Lower leg skin (tissue), 4 donors: Measurements from ENCODE around the gene TMEM255A. TPM values are rescaled to one million over a fixed set of nuclear protein-coding genes. Genes with fewer than 3 reads are reported as not detected.

Experiments used
- DNase-seq, 2 donors: peaks; one replicate each; pipeline ENCODE4 v3.0.0-alpha.2; 2019; ENCODE audit warnings: low spot score in 2 of 2
- H3K4me3 ChIP-seq: fragments of 200-600 bp; sonication (generic); 2 replicates; pipeline ENCODE4 v1.5.1; 2017; ENCODE audit warnings: mild to moderate bottlenecking, low read depth; ENCODE audit not compliant: poor library complexity, severe bottlenecking
- POLR2A ChIP-seq, 2 donors: fragments of 450-650 bp; IDR thresholded peaks; one replicate each; pipeline ENCODE4 v1.6.1; 2016 to 2017; ENCODE audit warnings: antibody characterized with exemption in 2 of 2, mild to moderate bottlenecking in 1 of 2, moderate library complexity in 1 of 2
- WGBS, 2 donors: methylation state at CpG; one replicate each; pipeline ENCODE4 v1.1.5; 2018; 5-methylcytosine and 5-hydroxymethylcytosine counted together
- intact Hi-C: fragments of 100-400 bp; cut with DNase I; formaldehyde crosslinking; loops from one replicate; pipeline ENCODE4 v1.15.0; 2023; ENCODE audit warnings: low total_unique reads
- total RNA-seq, 4 donors: library from RNA; depleted of rRNA; stranded (reverse); fragments of >200 nt; gene quantifications; one replicate each; pipeline ENCODE4 v1.1.0, GENCODE V29; 2016
- TF ChIP-seq, protein P1 (sequence below), 3 donors: fragments of 450-650 bp; IDR thresholded peaks; one replicate each; pipeline ENCODE4 v1.5.1; 2016; ENCODE audit warnings: antibody characterized with exemption in 3 of 3, mild to moderate bottlenecking in 3 of 3, moderate library complexity in 2 of 3

The TMEM255A gene
- total RNA-seq, 4 donors from 2014 or later = 1.7 to 4.3 (median 3.0) TPM

DNA sequence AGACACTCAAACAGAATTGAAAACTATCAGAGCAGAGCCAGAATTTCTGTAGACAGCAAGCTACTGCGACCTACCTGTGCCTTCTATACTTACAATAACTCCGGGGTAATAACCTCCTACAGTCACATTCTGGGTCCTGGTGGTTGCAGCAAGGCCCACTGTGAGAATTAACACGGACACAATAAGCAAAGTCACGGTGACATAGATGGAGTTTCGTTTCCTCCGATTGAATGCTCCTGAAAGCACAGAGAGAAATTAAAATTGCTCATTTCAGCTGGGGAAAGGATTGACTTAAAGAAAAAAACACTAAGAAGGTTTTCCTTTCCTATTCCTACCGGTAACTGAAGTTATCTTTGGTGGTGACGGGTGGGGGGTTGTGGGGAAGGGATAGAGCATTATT, 7.0 kb downstream of the TMEM255A start:
- 62 to 81% methylated on average over 8 of the region's 8 CpGs for WGBS, 2 donors
- DNase-seq = no peak
- intact Hi-C loops = no loop called here
- H3K4me3 ChIP-seq = no peak overlapping the region
- TF ChIP-seq, protein P1, sequence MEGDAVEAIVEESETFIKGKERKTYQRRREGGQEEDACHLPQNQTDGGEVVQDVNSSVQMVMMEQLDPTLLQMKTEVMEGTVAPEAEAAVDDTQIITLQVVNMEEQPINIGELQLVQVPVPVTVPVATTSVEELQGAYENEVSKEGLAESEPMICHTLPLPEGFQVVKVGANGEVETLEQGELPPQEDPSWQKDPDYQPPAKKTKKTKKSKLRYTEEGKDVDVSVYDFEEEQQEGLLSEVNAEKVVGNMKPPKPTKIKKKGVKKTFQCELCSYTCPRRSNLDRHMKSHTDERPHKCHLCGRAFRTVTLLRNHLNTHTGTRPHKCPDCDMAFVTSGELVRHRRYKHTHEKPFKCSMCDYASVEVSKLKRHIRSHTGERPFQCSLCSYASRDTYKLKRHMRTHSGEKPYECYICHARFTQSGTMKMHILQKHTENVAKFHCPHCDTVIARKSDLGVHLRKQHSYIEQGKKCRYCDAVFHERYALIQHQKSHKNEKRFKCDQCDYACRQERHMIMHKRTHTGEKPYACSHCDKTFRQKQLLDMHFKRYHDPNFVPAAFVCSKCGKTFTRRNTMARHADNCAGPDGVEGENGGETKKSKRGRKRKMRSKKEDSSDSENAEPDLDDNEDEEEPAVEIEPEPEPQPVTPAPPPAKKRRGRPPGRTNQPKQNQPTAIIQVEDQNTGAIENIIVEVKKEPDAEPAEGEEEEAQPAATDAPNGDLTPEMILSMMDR (IDR thresholded peaks at IDR 0.05) = no peak
- TF ChIP-seq POLR2A (IDR thresholded peaks at IDR 0.05) = no peak

DNA sequence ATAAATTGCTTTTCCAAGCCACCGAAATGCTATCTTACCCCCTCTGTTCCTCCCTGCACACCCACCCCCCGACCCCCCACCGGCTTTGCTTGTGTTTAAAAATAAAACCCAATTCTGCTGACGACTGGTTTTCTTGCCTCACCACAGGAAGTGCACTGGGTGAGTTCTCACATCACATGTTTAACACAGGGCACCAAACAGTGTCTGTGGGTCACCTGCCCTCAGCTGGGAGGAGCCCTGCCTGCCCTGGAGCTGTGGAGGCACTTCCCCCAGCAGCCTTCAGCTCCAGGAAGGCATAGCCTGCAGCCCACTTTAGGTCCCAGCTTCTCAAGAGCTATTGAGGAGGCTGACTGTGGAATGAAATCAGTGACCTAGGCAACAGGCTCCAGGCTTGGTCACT, 8.8 kb downstream of the TMEM255A start:
- TF ChIP-seq, protein P1 (IDR thresholded peaks at IDR 0.05) = no peak
- TF ChIP-seq POLR2A (IDR thresholded peaks at IDR 0.05) = no peak
- H3K4me3 ChIP-seq = no peak overlapping the region
- WGBS, 2 donors = 10 to 23% methylated on average over 4 of the region's 4 CpGs
- intact Hi-C loops = no loop called here
- DNase-seq = no peak

DNA sequence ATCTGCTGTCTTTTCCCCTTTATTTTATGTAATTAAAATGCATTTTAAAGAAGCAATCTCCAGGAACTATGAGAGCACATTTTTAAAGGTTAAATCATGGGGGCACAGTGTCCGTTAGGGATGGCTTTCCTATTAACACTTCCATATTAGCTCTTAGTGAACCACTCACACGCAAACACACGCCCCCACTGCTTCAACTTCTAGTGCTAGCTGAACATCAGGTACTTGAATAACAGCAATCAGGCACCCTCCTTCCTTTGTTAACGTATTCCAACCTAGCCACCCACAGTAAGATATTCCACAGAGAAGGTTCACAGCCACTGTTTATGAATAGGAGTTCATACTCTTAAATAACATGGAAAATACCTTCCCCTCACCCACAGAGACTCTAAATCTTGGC, 9.3 kb downstream of the TMEM255A start:
- WGBS, 2 donors = 43 to 49% methylated on average over 4 of the region's 4 CpGs
- TF ChIP-seq, protein P1 (IDR thresholded peaks at IDR 0.05) = no peak
- no peak for TF ChIP-seq POLR2A (IDR thresholded peaks at IDR 0.05)
- no peak overlapping the region for H3K4me3 ChIP-seq
- intact Hi-C loops = no loop called here
- DNase-seq = no peak

DNA sequence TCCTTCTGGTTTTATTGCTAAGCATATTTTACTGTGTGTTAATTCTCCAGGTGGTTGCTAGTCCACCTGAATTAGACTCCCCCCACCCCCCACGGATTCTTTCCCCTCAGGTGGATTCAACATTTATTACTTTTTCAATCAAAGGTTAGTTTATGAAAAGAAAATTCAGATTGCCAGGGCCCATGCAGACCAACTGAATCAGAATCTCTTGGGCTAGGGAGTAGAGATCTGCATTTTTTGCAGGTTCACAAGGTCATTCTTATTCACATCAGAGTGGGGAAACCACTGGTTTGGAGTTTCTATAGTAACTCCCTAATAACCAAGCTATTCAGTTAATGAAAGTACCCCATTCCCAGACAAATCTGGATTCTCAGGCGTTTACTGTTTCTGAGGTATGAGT, 9.8 kb downstream of the TMEM255A start:
- WGBS, 2 donors = 43 to 53% methylated on average over 2 of the region's 2 CpGs

DNA sequence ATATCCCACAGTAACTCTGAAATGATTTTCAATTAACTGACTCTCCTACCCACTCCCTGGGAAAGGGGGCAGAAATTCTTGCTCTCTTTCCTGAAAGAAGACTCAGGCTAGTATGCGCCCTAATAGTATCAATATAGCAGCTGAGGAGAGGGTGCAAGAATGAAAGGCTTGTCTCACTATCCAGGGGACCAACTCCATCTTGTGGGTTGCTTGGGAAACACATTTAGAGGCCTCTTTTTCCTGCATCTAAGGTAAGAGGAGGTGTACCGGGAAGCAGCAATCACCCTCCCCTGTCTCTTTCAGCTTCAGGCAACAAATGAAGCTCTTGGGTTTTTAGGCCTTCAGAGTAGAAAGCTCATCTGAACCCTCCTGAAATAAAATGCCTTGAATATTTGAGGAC, 11.3 kb downstream of the TMEM255A start:
- no peak overlapping the region for H3K4me3 ChIP-seq
- intact Hi-C loops = no loop called here
- DNase-seq = no peak
- TF ChIP-seq, protein P1 (IDR thresholded peaks at IDR 0.05) = no peak
- TF ChIP-seq POLR2A (IDR thresholded peaks at IDR 0.05) = no peak
- 38 to 54% methylated on average over 2 of the region's 2 CpGs for WGBS, 2 donors

More for the DNA sequence above, 9.8 kb downstream of the TMEM255A start:
- intact Hi-C loops = no loop called here
- no peak for DNase-seq
- H3K4me3 ChIP-seq = no peak overlapping the region
- TF ChIP-seq, protein P1 (IDR thresholded peaks at IDR 0.05) = no peak
- no peak for TF ChIP-seq POLR2A (IDR thresholded peaks at IDR 0.05)

DNA sequence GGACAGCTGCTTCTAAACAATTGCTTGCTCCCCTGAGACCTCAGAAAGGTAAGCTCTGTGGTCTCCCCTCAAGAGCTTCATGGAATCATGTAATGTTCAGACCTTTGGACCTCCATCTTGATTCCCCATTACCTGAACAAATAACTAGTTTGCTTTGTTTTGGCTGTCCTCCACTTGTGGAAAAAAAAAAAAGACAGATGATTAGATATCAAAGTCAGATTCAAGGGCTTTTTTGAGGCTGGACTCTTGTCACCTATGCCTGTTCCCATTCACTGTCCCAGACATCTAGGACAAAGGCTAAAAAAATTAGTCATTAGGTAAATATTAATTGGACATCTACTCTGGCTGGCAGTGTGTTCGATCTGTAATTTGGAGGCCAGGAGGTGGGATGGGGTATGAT, 13.3 kb downstream of the TMEM255A start:
- 78 to 86% methylated on average over 1 of the region's 1 CpG for WGBS, 2 donors
- no peak for TF ChIP-seq POLR2A (IDR thresholded peaks at IDR 0.05)
- TF ChIP-seq, protein P1 (IDR thresholded peaks at IDR 0.05) = no peak
- no peak overlapping the region for H3K4me3 ChIP-seq
- intact Hi-C loops = no loop called here
- no peak for DNase-seq
